Astrocyte (in vitro differentiated cells and primary cell): ENCODE results near the gene ZMIZ1.

Experiments
- CTCF ChIP-seq: IDR thresholded peaks from 2 replicates; pipeline ENCODE4 v1.5.1; 2011; ENCODE audit warnings: low read depth, mild to moderate bottlenecking, inconsistent platforms, low read length, moderate library complexity; ENCODE audit not compliant: insufficient read depth
- EZH2 ChIP-seq: IDR thresholded peaks from 2 replicates; pipeline ENCODE4 v1.6.1; 2012; ENCODE audit warnings: mild to moderate bottlenecking, low read length, inconsistent platforms; ENCODE audit not compliant: insufficient read depth

- no peak for TF ChIP-seq EZH2
- no peak for TF ChIP-seq CTCF
Observed at GRCh38 chr10:79046741-79047583, 21.8 kb upstream of the ZMIZ1 start.
